Liver (tissue), 9 donors: ENCODE data around the gene ALDH1A1. TPM values are rescaled to one million over a fixed set of nuclear protein-coding genes. Genes with fewer than 3 reads are reported as not detected.

Source experiments
- DNase-seq: peaks from one replicate; pipeline ENCODE4 v3.0.0-alpha.2; 2017; ENCODE audit warnings: low spot score
- H3K27ac ChIP-seq, 2 donors: one replicate each; pipeline ENCODE4 v1.7.0; 2013; ENCODE audit warnings: inconsistent platforms in 2 of 2, low read length in 2 of 2, control low read depth in 1 of 2, low read depth in 1 of 2, mild to moderate bottlenecking in 1 of 2
- H3K27me3 ChIP-seq, 4 donors: one replicate each; pipeline versions ENCODE4 v1.6.1 to v1.7.0; 2013; ENCODE audit warnings: low read length in 3 of 4, inconsistent platforms in 1 of 4, mild to moderate bottlenecking in 1 of 4, moderate library complexity in 1 of 4; ENCODE audit not compliant: control insufficient read depth in 4 of 4, insufficient read depth in 4 of 4
- H3K36me3 ChIP-seq, 4 donors: one replicate each; pipeline versions ENCODE4 v1.6.1 to v1.7.0; 2013; ENCODE audit warnings: low read length in 3 of 4, mild to moderate bottlenecking in 3 of 4, low read depth in 1 of 4, moderate library complexity in 1 of 4; ENCODE audit not compliant: control insufficient read depth in 4 of 4, insufficient read depth in 3 of 4
- H3K4me1 ChIP-seq, 4 donors: one replicate each; pipeline versions ENCODE4 v1.6.1 to v1.7.0; 2013; ENCODE audit warnings: low read length in 3 of 4, mild to moderate bottlenecking in 3 of 4, moderate library complexity in 1 of 4; ENCODE audit not compliant: control insufficient read depth in 4 of 4, insufficient read depth in 4 of 4
- H3K4me3 ChIP-seq, 3 donors: one replicate each; pipeline versions ENCODE4 v1.6.1 to v1.7.0; 2013; ENCODE audit warnings: low read length in 3 of 3, control low read depth in 1 of 3, low read depth in 1 of 3, mild to moderate bottlenecking in 1 of 3
- H3K9ac ChIP-seq, 2 donors: one replicate each; pipeline ENCODE4 v1.7.0; 2013; ENCODE audit warnings: low read length in 2 of 2, mild to moderate bottlenecking in 2 of 2, moderate library complexity in 2 of 2, control low read depth in 1 of 2, low read depth in 1 of 2
- H3K9me3 ChIP-seq, 4 donors: one replicate each; pipeline versions ENCODE4 v1.6.1 to v1.7.0; 2013; ENCODE audit warnings: low read length in 3 of 4; ENCODE audit not compliant: control insufficient read depth in 4 of 4
- CTCF ChIP-seq: fragments of 150-350 bp; IDR thresholded peaks from 2 replicates; pipeline ENCODE4 v1.5.1; 2017; ENCODE audit warnings: improper control_type of control experiment, low read depth, low read length; ENCODE audit not compliant: missing input control
- EGR1 ChIP-seq, 2 donors: IDR thresholded peaks; 2 replicates each; pipeline ENCODE4 v1.6.1; 2016 to 2018; ENCODE audit warnings: antibody characterized with exemption in 2 of 2, low read depth in 2 of 2
- FOXA1 ChIP-seq: IDR thresholded peaks from 2 replicates; pipeline ENCODE4 v1.6.1; 2016; ENCODE audit warnings: antibody characterized with exemption
- FOXA2 ChIP-seq: IDR thresholded peaks from 2 replicates; pipeline ENCODE4 v1.6.1; 2016; ENCODE audit warnings: antibody characterized with exemption
- GABPA ChIP-seq, 2 donors: IDR thresholded peaks in 1 of 2; conservative IDR thresholded peaks in 1 of 2; 2 replicates each; pipeline ENCODE4 v1.6.1; 2016; ENCODE audit warnings: antibody characterized with exemption in 2 of 2, mild to moderate bottlenecking in 1 of 2, moderate library complexity in 1 of 2
- HNF4A ChIP-seq, 2 donors: conservative IDR thresholded peaks; 2 replicates each; pipeline ENCODE4 v1.6.1; 2016; ENCODE audit warnings: antibody characterized with exemption in 2 of 2, mild to moderate bottlenecking in 2 of 2
- HNF4G ChIP-seq: IDR thresholded peaks from 2 replicates; pipeline ENCODE4 v1.6.1; 2016; ENCODE audit warnings: antibody characterized with exemption
- JUND ChIP-seq, 2 donors: IDR thresholded peaks; 2 replicates each; pipeline ENCODE4 v1.6.1; 2016; ENCODE audit warnings: antibody characterized with exemption in 2 of 2
- NR2F2 ChIP-seq: IDR thresholded peaks from 2 replicates; pipeline ENCODE4 v1.6.1; 2016; ENCODE audit warnings: antibody characterized with exemption
- RAD21 ChIP-seq, 2 donors: IDR thresholded peaks; 2 replicates each; pipeline ENCODE4 v1.6.1; 2016; ENCODE audit warnings: antibody characterized with exemption in 2 of 2, mild to moderate bottlenecking in 2 of 2
- RXRA ChIP-seq, 2 donors: IDR thresholded peaks; 2 replicates each; pipeline ENCODE4 v1.6.1; 2017 to 2018; ENCODE audit warnings: antibody characterized with exemption in 2 of 2, mild to moderate bottlenecking in 1 of 2
- SP1 ChIP-seq: IDR thresholded peaks from 2 replicates; pipeline ENCODE4 v1.6.1; 2018; ENCODE audit warnings: antibody characterized with exemption, mild to moderate bottlenecking
- TAF1 ChIP-seq: conservative IDR thresholded peaks from 2 replicates; pipeline ENCODE4 v1.6.1; 2016; ENCODE audit warnings: antibody characterized with exemption, mild to moderate bottlenecking
- YY1 ChIP-seq: IDR thresholded peaks from 2 replicates; pipeline ENCODE4 v1.6.1; 2016; ENCODE audit warnings: antibody characterized with exemption, mild to moderate bottlenecking
- WGBS: extraction: QIAGEN DNeasy Blood & Tissue Kit; methylation state at CpG from one replicate; pipeline ENCODE4 v1.1.7; 2013; 5-methylcytosine and 5-hydroxymethylcytosine counted together
- polyA plus RNA-seq, 2 donors: library from polyadenylated mRNA; stranded (reverse) in 1 of 2; unstranded in 1 of 2; fragments of 200-250 nt in 1 of 2; fragments of >200 nt in 1 of 2; fragmentation: Nextera tagmentation in 1 of 2; extraction: Ambion mirVana in 1 of 2; gene quantifications; one replicate each; pipeline versions ENCODE4 v1.2.1 to v1.2.3, GENCODE V29; 2013 to 2015
- total RNA-seq, 2 donors: library from RNA; depleted of rRNA; stranded (reverse); fragments of >200 nt; gene quantifications; one replicate each; pipeline ENCODE4 v1.2.3, GENCODE V29; 2014
- TF ChIP-seq, protein P1 (sequence below): IDR thresholded peaks from 2 replicates; pipeline ENCODE4 v1.6.1; 2016; ENCODE audit warnings: antibody characterized with exemption
- TF ChIP-seq, protein P2 (sequence below): IDR thresholded peaks from 2 replicates; pipeline ENCODE4 v1.6.1; 2016; ENCODE audit warnings: antibody characterized with exemption
- TF ChIP-seq, protein P3 (sequence below): IDR thresholded peaks from 2 replicates; pipeline ENCODE4 v1.6.1; 2016; ENCODE audit warnings: antibody characterized with exemption
- donor health status: healthy.
- donor health status: healthy.
- donor health status: healthy.
- donor health status: healthy.
- donor health status: healthy.

ALDH1A1 gene
- total and polyA plus RNA-seq, 4 donors: 118 to 433 (median 193) TPM

DNA sequence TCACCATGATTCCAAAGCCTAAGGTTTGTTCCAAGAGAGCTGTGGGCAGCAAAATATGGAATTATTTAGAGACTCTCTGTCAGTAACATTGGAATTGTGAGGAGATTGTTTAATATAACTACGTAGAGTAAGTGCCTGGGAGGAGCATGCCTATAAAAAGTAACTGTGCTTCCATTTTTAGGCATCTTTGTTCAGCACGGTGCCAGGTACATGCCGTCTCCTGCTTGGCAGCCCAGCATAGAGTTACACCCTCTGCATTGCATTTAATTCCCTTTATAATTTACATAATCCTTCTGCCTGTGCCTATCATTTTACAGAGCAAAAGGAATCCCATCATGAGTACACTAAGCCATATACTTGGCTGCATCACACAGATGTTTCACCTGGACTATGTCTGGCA lies 32.1 kb upstream of the ALDH1A1 start:
- no peaks in the 10 kb centered on the region for H3K36me3 ChIP-seq
- H3K4me3 ChIP-seq: no peak overlapping the region
- no peak overlapping the region for H3K9ac ChIP-seq
- H3K9me3 ChIP-seq: no peaks in the 10 kb centered on the region
- DNase-seq: no peak
- TF ChIP-seq FOXA2 (no peak), GABPA (IDR thresholded peaks at IDR 0.05 in 1 of 2, conservative IDR thresholded peaks at IDR 0.05 in 1 of 2) (no peak), YY1 (no peak), EGR1 (IDR thresholded peaks at IDR 0.05; ENCODE audit: low read depth in 2 of 2) (no peak), FOXA1 (no peak), NR2F2 (no peak), TAF1 (no peak), SP1 (no peak), HNF4G (no peak), JUND (IDR thresholded peaks at IDR 0.05) (no peak), RXRA (IDR thresholded peaks at IDR 0.05) (no peak), RAD21 (IDR thresholded peaks at IDR 0.05) (no peak), HNF4A (conservative IDR thresholded peaks at IDR 0.05) (no peak), CTCF (no peak)
- TF ChIP-seq, protein P1, sequence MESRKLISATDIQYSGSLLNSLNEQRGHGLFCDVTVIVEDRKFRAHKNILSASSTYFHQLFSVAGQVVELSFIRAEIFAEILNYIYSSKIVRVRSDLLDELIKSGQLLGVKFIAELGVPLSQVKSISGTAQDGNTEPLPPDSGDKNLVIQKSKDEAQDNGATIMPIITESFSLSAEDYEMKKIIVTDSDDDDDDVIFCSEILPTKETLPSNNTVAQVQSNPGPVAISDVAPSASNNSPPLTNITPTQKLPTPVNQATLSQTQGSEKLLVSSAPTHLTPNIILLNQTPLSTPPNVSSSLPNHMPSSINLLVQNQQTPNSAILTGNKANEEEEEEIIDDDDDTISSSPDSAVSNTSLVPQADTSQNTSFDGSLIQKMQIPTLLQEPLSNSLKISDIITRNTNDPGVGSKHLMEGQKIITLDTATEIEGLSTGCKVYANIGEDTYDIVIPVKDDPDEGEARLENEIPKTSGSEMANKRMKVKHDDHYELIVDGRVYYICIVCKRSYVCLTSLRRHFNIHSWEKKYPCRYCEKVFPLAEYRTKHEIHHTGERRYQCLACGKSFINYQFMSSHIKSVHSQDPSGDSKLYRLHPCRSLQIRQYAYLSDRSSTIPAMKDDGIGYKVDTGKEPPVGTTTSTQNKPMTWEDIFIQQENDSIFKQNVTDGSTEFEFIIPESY: no peak
- TF ChIP-seq, protein P2, sequence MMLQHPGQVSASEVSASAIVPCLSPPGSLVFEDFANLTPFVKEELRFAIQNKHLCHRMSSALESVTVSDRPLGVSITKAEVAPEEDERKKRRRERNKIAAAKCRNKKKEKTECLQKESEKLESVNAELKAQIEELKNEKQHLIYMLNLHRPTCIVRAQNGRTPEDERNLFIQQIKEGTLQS: no peak
- TF ChIP-seq, protein P3, sequence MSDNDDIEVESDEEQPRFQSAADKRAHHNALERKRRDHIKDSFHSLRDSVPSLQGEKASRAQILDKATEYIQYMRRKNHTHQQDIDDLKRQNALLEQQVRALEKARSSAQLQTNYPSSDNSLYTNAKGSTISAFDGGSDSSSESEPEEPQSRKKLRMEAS: no peak
- no peaks in the 10 kb centered on the region for H3K27me3 ChIP-seq
- H3K4me1 ChIP-seq: peaks cover 8 to 38% (median 18%) of the 10 kb centered on the region in 4 donors
- peak overlapping the region; percentile 55 to 87 for H3K27ac ChIP-seq
- 81% methylated on average over 3 of the region's 3 CpGs for WGBS

DNA sequence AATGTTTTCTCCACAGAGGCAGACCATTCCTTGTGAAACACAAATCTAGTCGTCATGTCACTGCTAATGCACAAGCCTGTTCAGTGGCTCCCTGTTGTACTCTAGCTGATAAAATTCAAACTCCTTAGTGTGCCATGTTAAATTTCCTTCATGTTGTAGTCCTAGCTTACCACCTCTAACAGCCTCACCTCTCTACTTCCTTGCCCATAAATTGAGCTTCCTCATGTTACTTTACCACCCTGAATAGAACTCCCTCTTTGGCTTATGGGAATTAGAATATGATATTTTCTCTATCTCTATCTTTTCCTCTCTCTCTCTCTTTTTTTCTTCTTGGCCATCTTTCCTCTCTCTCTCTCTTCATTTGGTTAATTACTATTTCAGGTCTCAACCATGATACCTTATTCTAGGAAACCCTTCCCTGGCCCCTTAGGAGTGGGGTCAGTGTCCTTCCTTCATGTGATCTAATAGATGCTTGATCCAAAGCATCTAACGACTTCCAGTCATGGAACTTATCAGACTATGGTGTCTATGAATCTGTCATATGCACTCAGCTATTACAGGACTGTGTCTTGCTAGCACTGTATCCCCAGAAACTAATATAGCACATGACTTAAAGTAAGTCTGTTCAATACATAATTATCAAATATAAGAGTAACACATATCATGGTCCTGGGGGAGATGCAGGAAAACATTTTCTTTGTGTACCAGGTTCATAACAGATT lies 31.5 kb upstream of the ALDH1A1 start:
- no peaks in the 10 kb centered on the region for H3K9me3 ChIP-seq
- H3K4me1 ChIP-seq: peaks cover 8 to 41% (median 20%) of the 10 kb centered on the region in 4 donors
- peak overlapping the region in 1 of 2 donors; percentile 47 for H3K9ac ChIP-seq
- TF ChIP-seq RXRA (IDR thresholded peaks at IDR 0.05) (no peak), GABPA (IDR thresholded peaks at IDR 0.05 in 1 of 2, conservative IDR thresholded peaks at IDR 0.05 in 1 of 2) (no peak), HNF4G (no peak), FOXA1 (no peak)
- no peaks in the 10 kb centered on the region for H3K27me3 ChIP-seq
- no peak for DNase-seq
- no peaks in the 10 kb centered on the region for H3K36me3 ChIP-seq
- H3K27ac ChIP-seq: peak overlapping the region; percentile 55 to 87
- no peak overlapping the region for H3K4me3 ChIP-seq
- 52% methylated on average over 2 of the region's 2 CpGs for WGBS
